SK-N-SH (cell line): Measurements from ENCODE around the gene PHACTR3. TPM values are rescaled to one million over a fixed set of nuclear protein-coding genes. Genes with fewer than 3 reads are reported as not detected.

ENCODE experiments used
- CTCF ChIA-PET: fragments of 300-600, 350-600 bp; formaldehyde crosslinking; extraction: SDS; loops from one replicate; lab custom pipeline; 2021; lab: Yijun Ruan, JAX
- POLR2A ChIA-PET: fragments of 350-600 bp; sonication (Branson Sonifier 250); formaldehyde crosslinking; extraction: SDS; loops from one replicate; lab custom pipeline; 2020; ENCODE audit warnings: antibody characterized with exemption, inconsistent platforms; lab: Yijun Ruan, JAX
- DNase-seq: peaks from one replicate; pipeline ENCODE4 v3.0.0; 2012
- H2AFZ ChIP-seq: fragments of 200-600 bp; sonication (generic); 2 replicates; pipeline ENCODE4 v1.8.1; 2016; ENCODE audit warnings: antibody characterized with exemption, mild to moderate bottlenecking, low read depth
- H3F3A ChIP-seq: fragments of 200-600 bp; sonication (generic); replicated peaks from 2 replicates; pipeline ENCODE3; 2016; ENCODE audit warnings: antibody characterized with exemption, mild to moderate bottlenecking; ENCODE audit not compliant: insufficient read depth
- H3K27ac ChIP-seq, 2 experiments: fragments of 200-500 bp in 1 of 2; fragments of 200-600 bp in 1 of 2; sonication (Bioruptor generic) in 1 of 2; sonication (generic), shearing (Covaris generic) in 1 of 2; 2 replicates each; pipeline versions ENCODE4 v1.5.1 to v1.6.1; 2014 to 2016; ENCODE audit warnings: low read depth in 2 of 2, inconsistent platforms in 1 of 2, low read length in 1 of 2, mild to moderate bottlenecking in 1 of 2, mixed read lengths in 1 of 2
- H3K27me3 ChIP-seq: fragments of 200-600 bp; sonication (generic), shearing (Covaris generic); 2 replicates; pipeline ENCODE4 v1.6.1; 2016; ENCODE audit warnings: mixed run types; ENCODE audit not compliant: insufficient read depth
- H3K36me3 ChIP-seq, 2 experiments: fragments of 200-500 bp in 1 of 2; fragments of 200-600 bp in 1 of 2; sonication (Bioruptor generic) in 1 of 2; sonication (generic) in 1 of 2; replicated peaks in 1 of 2; 2 replicates each; pipeline versions ENCODE3 to v1.5.1; 2014 to 2016; ENCODE audit warnings: low read length in 1 of 2, mild to moderate bottlenecking in 1 of 2; ENCODE audit not compliant: insufficient read depth in 2 of 2, control insufficient read depth in 1 of 2
- H3K4me1 ChIP-seq, 2 experiments: fragments of 200-500 bp in 1 of 2; fragments of 200-600 bp in 1 of 2; sonication (Bioruptor generic) in 1 of 2; sonication (generic), shearing (Covaris generic) in 1 of 2; 2 replicates each; pipeline versions ENCODE4 v1.5.1 to v1.6.1; 2014 to 2016; ENCODE audit warnings: low read depth in 1 of 2, low read length in 1 of 2, mixed run types in 1 of 2; ENCODE audit not compliant: insufficient read depth in 2 of 2, control insufficient read depth in 1 of 2
- H3K4me2 ChIP-seq: fragments of 200-600 bp; sonication (generic), shearing (Covaris generic); 2 replicates; pipeline ENCODE4 v1.6.1; 2017; ENCODE audit warnings: mixed run types
- H3K4me3 ChIP-seq, 2 experiments: fragments of 200-500 bp in 1 of 2; fragments of 200-600 bp in 1 of 2; sonication (Bioruptor generic) in 1 of 2; sonication (generic), shearing (Covaris generic) in 1 of 2; 2 replicates each; pipeline versions ENCODE4 v1.5.1 to v1.8.1; 2014 to 2016; ENCODE audit warnings: low read depth in 2 of 2, inconsistent platforms in 1 of 2, low read length in 1 of 2, mild to moderate bottlenecking in 1 of 2, mixed read lengths in 1 of 2, moderate library complexity in 1 of 2
- H3K79me2 ChIP-seq: fragments of 200-600 bp; sonication (generic); 2 replicates; pipeline ENCODE4 v1.8.1; 2017; ENCODE audit warnings: mild to moderate bottlenecking; ENCODE audit not compliant: insufficient read depth
- H3K9ac ChIP-seq: fragments of 200-600 bp; sonication (generic); 2 replicates; pipeline ENCODE4 v1.6.1; 2017; ENCODE audit warnings: mixed run types
- H3K9me2 ChIP-seq: fragments of 200-600 bp; sonication (generic); 2 replicates; pipeline ENCODE4 v1.6.1; 2017; ENCODE audit warnings: mixed run types
- H3K9me3 ChIP-seq: fragments of 200-600 bp; sonication (generic); 2 replicates; pipeline ENCODE4 v1.6.1; 2017; ENCODE audit warnings: mixed run types, mild to moderate bottlenecking, moderate library complexity
- H4K20me1 ChIP-seq: fragments of 200-600 bp; sonication (generic); 2 replicates; pipeline ENCODE4 v1.6.1; 2017; ENCODE audit warnings: mild to moderate bottlenecking, mixed run types; ENCODE audit not compliant: insufficient read depth
- CTCF ChIP-seq: fragments of 200-600 bp; sonication (generic); IDR thresholded peaks from 2 replicates; pipeline ENCODE4 v1.6.1; 2017; ENCODE audit warnings: antibody characterized with exemption, mild to moderate bottlenecking, moderate library complexity
- EZH2phosphoT487 ChIP-seq: fragments of 200-600 bp; sonication (generic); IDR thresholded peaks from 2 replicates; pipeline ENCODE4 v1.6.1; 2017; ENCODE audit warnings: low read depth, mixed run types, mild to moderate bottlenecking, antibody characterized with exemption, moderate library complexity, borderline replicate concordance
- FOSL2 ChIP-seq: IDR thresholded peaks from 2 replicates; pipeline ENCODE4 v1.4.0; 2012; ENCODE audit warnings: low read depth, mild to moderate bottlenecking, moderate library complexity, borderline replicate concordance
- FOXJ3 ChIP-seq: sonication (generic); formaldehyde crosslinking; IDR thresholded peaks from 2 replicates; pipeline ENCODE4 v1.5.1; 2020; ENCODE audit warnings: mild to moderate bottlenecking, missing genetic modification reagents
- FOXM1 ChIP-seq: IDR thresholded peaks from 2 replicates; pipeline ENCODE4 v1.4.0; 2012; ENCODE audit warnings: low read depth, mild to moderate bottlenecking
- GABPA ChIP-seq: IDR thresholded peaks from 2 replicates; pipeline ENCODE4 v1.4.0; 2012; ENCODE audit warnings: low read depth, mild to moderate bottlenecking
- IRF3 ChIP-seq: fragments of 150-350 bp; IDR thresholded peaks from 2 replicates; pipeline ENCODE4 v1.6.1; 2016; ENCODE audit warnings: mild to moderate bottlenecking, low read depth, low read length
- JUND ChIP-seq: IDR thresholded peaks from 2 replicates; pipeline ENCODE4 v1.4.0; 2012
- MEF2A ChIP-seq: IDR thresholded peaks from 2 replicates; pipeline ENCODE4 v1.4.0; 2012; ENCODE audit warnings: low read depth, borderline replicate concordance
- MXI1 ChIP-seq: IDR thresholded peaks from 2 replicates; pipeline ENCODE4 v1.6.1; 2012; ENCODE audit warnings: mild to moderate bottlenecking, low read depth, low read length, improper control_type of control experiment
- NFIC ChIP-seq: IDR thresholded peaks from 2 replicates; pipeline ENCODE4 v1.4.0; 2012; ENCODE audit warnings: borderline replicate concordance
- RAD21 ChIP-seq: IDR thresholded peaks from 2 replicates; pipeline ENCODE4 v1.6.1; 2012; ENCODE audit warnings: mild to moderate bottlenecking, low read length
- RCOR1 ChIP-seq: fragments of 150-350 bp; IDR thresholded peaks from 2 replicates; pipeline ENCODE4 v1.6.1; 2017; ENCODE audit warnings: antibody characterized with exemption, low read length
- RXRA ChIP-seq: IDR thresholded peaks from 2 replicates; pipeline ENCODE4 v1.4.0; 2012; ENCODE audit warnings: low read depth, mild to moderate bottlenecking, borderline replicate concordance
- SIN3A ChIP-seq: IDR thresholded peaks from 2 replicates; pipeline ENCODE4 v1.6.1; 2012; ENCODE audit warnings: low read depth, mild to moderate bottlenecking, low read length, moderate library complexity, borderline replicate concordance
- TCF12 ChIP-seq: IDR thresholded peaks from 2 replicates; pipeline ENCODE4 v1.4.0; 2012
- USF1 ChIP-seq: IDR thresholded peaks from 2 replicates; pipeline ENCODE4 v1.4.0; 2012; ENCODE audit warnings: low read depth, borderline replicate concordance
- YY1 ChIP-seq: IDR thresholded peaks from 2 replicates; pipeline ENCODE4 v1.4.0; 2012; ENCODE audit warnings: low read depth, mild to moderate bottlenecking
- WGBS: methylation state at CpG from one replicate; pipeline ENCODE4 v1.1.6; 2017; ENCODE audit warnings: low lambda C conversion rate; 5-methylcytosine and 5-hydroxymethylcytosine counted together
- polyA plus RNA-seq, 3 experiments: library from polyadenylated mRNA; depleted of rRNA; stranded (reverse); fragments of >200 nt; gene quantifications; 2 replicates each; pipeline ENCODE4 v1.2.3, GENCODE V29; 2012

PHACTR3 gene
- polyA plus RNA-seq, 1 of the 3 experiments (the other 2 are of a cell fraction): 0.10 TPM

GRCh38 chr20:59636766-59637370 lies 32.5 kb downstream of the PHACTR3 start:
- Histone ChIP-seq H3F3A (no peaks in the 10 kb centered on the region), H3K4me3 (no peak overlapping the region), H3K9me2 (no peaks in the 10 kb centered on the region), H3K4me1 (no peaks in the 10 kb centered on the region; a peak in 1 of 4 replicates), H3K27ac (no peak overlapping the region), H3K9me3 (no peaks in the 10 kb centered on the region), H3K27me3 (no peaks in the 10 kb centered on the region), H4K20me1 (no peaks in the 10 kb centered on the region), H3K4me2 (no peak overlapping the region), H2AFZ (no peak overlapping the region), H3K36me3 (no peaks in the 10 kb centered on the region), H3K9ac (no peak overlapping the region), H3K79me2 (no peaks in the 10 kb centered on the region)
- ChIA-PET POLR2A (no interaction called here), CTCF (interaction anchor here (1.0 to 1.5 kb wide), 3 partner anchors 37 to 101 kb away, joined by 3 read pairs; no protein-coding TSS in a partner anchor)
- WGBS: 7% methylated on average over 2 of the region's 3 CpGs
- DNase-seq: no peak
- TF ChIP-seq MXI1 (no peak), USF1 (no peak), TCF12 (no peak), NFIC (no peak), FOXM1 (no peak), MEF2A (no peak), GABPA (no peak), FOXJ3 (CRISPR knock-in tag) (no peak), EZH2phosphoT487 (no peak), JUND (no peak), RCOR1 (no peak), FOSL2 (no peak), IRF3 (no peak), YY1 (no peak), RXRA (no peak), CTCF (no peak), RAD21 (no peak), SIN3A (no peak)
